WI38 (cell line): Measurements from ENCODE around the gene GRIK4.

Experiments
- H3K4me3 ChIP-seq: 2 replicates; pipeline ENCODE4 v1.5.1; 2011; ENCODE audit warnings: low read depth, mild to moderate bottlenecking, control low read depth, low read length
- CTCF ChIP-seq: IDR thresholded peaks from 2 replicates; pipeline ENCODE4 v1.5.1; 2012; ENCODE audit warnings: low read depth, mild to moderate bottlenecking, control low read depth, low read length

GRIK4 gene

GRCh38 chr11:120555433-120555773, 43.9 kb downstream of the GRIK4 start:
- TF ChIP-seq CTCF, result no peak

GRCh38 chr11:120556797-120557196, 45.2 kb downstream of the GRIK4 start:
- no peak overlapping the region for H3K4me3 ChIP-seq

More at GRCh38 chr11:120555433-120555773, 43.9 kb downstream of the GRIK4 start:
- no peak overlapping the region for H3K4me3 ChIP-seq

GRCh38 chr11:120558744-120559431, 47.3 kb downstream of the GRIK4 start:
- TF ChIP-seq CTCF, result no peak
- H3K4me3 ChIP-seq, result no peak overlapping the region

More at GRCh38 chr11:120556797-120557196, 45.2 kb downstream of the GRIK4 start:
- TF ChIP-seq CTCF, result no peak

- H3K4me3 ChIP-seq, result no peak overlapping the region
- no peak for TF ChIP-seq CTCF
Observed at GRCh38 chr11:120561286-120561685, 49.7 kb downstream of the GRIK4 start.

- no peak for TF ChIP-seq CTCF
- H3K4me3 ChIP-seq, result no peak overlapping the region
Observed at GRCh38 chr11:120562806-120563425, 51.4 kb downstream of the GRIK4 start.

GRCh38 chr11:120563703-120564572, 52.4 kb downstream of the GRIK4 start:
- TF ChIP-seq CTCF, result no peak
- H3K4me3 ChIP-seq, result peak overlapping the region; percentile 26; the same call in 1 of the 2 replicates
